Measurements from ENCODE around the gene ATP4A.
"Not testable (repeated sequence)": the region's sequence is repeated elsewhere in the genome, so short reads cannot be mapped to it uniquely, and the experiment has no call there.

- TF ChIP-seq, protein P1, sequence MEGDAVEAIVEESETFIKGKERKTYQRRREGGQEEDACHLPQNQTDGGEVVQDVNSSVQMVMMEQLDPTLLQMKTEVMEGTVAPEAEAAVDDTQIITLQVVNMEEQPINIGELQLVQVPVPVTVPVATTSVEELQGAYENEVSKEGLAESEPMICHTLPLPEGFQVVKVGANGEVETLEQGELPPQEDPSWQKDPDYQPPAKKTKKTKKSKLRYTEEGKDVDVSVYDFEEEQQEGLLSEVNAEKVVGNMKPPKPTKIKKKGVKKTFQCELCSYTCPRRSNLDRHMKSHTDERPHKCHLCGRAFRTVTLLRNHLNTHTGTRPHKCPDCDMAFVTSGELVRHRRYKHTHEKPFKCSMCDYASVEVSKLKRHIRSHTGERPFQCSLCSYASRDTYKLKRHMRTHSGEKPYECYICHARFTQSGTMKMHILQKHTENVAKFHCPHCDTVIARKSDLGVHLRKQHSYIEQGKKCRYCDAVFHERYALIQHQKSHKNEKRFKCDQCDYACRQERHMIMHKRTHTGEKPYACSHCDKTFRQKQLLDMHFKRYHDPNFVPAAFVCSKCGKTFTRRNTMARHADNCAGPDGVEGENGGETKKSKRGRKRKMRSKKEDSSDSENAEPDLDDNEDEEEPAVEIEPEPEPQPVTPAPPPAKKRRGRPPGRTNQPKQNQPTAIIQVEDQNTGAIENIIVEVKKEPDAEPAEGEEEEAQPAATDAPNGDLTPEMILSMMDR (IDR thresholded peaks at IDR 0.05): not testable (repeated sequence)
- not testable (repeated sequence) for TF ChIP-seq POLR2AphosphoS5, POLR2A, EP300 (IDR thresholded peaks at IDR 0.05)
Observed at GRCh38 chr19:35607170-35607569, 43.7 kb upstream of the ATP4A start.

All from stomach (tissue), 4 donors.